DND-41 (cell line): ENCODE results near the gene SMLR1.

Source experiments
- CTCF ChIP-seq: IDR thresholded peaks from 2 replicates; pipeline ENCODE4 v1.5.1; 2012; ENCODE audit warnings: borderline replicate concordance, low read length, moderate library complexity, mild to moderate bottlenecking; ENCODE audit not compliant: poor library complexity, severe bottlenecking; ENCODE audit errors: extremely low read depth
- EZH2 ChIP-seq: IDR thresholded peaks from 3 replicates; pipeline ENCODE4 v1.6.1; 2012; ENCODE audit warnings: borderline replicate concordance, low read depth, mild to moderate bottlenecking, moderate library complexity, low read length, inconsistent platforms; ENCODE audit not compliant: severe bottlenecking

DNA sequence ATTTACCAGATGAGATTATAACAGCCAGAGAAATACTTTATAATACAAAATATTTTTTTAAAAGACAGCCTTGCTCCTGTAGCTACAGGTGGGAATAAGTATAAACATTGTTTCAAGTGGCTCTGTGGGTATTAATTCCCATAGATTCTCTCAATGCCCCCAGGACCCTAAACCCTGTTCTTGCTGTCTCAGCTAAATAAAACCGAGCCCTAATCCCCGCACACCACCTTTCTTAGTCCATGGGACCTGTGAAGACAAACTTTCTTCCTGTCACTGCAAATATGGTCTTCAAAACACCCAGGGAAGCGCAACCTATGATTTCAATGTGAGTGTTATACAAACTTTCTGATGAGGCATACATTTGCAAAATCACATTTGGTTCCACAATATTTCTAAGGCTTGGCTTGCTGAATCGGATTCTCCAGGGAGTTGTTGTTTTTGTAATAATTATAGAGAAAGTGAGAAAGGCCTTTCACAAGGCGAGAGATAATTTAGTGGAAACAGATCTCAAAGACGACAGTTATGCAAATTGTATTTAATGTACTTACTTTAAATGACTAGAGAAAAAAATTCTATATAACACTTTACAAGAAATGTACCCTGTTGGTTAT, 11.1 kb downstream of the SMLR1 start:
- TF ChIP-seq CTCF (no peak), EZH2 (no peak)
